Nephron progenitor cell (in vitro differentiated cells): ENCODE results near the gene TNC.

ENCODE experiments used
- DNase-seq: peaks from one replicate; pipeline ENCODE4 v3.0.0; 2021
- H3K27ac Mint-ChIP-seq: 2 replicates; pipeline ENCODE4 v1.8.0; 2021; ENCODE audit warnings: mild to moderate bottlenecking, moderate library complexity, mixed read lengths
- H3K27me3 Mint-ChIP-seq: 2 replicates; pipeline ENCODE4 v1.8.0; 2021; ENCODE audit warnings: mild to moderate bottlenecking, low read depth, mixed read lengths; ENCODE audit not compliant: poor library complexity
- H3K36me3 Mint-ChIP-seq: 2 replicates; pipeline ENCODE4 v1.8.0; 2021; ENCODE audit warnings: low read depth, mixed read lengths
- H3K4me1 Mint-ChIP-seq: 2 replicates; pipeline ENCODE4 v1.8.0; 2021; ENCODE audit warnings: mixed read lengths
- H3K4me3 Mint-ChIP-seq: 2 replicates; pipeline ENCODE4 v1.8.0; 2021; ENCODE audit warnings: mild to moderate bottlenecking, moderate library complexity, mixed read lengths
- H3K9me3 Mint-ChIP-seq: 2 replicates; pipeline ENCODE4 v1.8.0; 2021; ENCODE audit warnings: mild to moderate bottlenecking, moderate library complexity, mixed read lengths
- CTCF ChIP-seq: fragments of 200-600 bp; sonication (generic); IDR thresholded peaks from 2 replicates; pipeline ENCODE4 v1.5.0; 2021; ENCODE audit warnings: antibody characterized with exemption

Gene TNC

GRCh38 chr9:115138151-115138550 is 20.2 kb upstream of the TNC start:
- DNase-seq: no peak
- Mint-ChIP-seq H3K4me1 (peaks cover 19% of the 10 kb centered on the region), H3K36me3 (no peaks in the 10 kb centered on the region), H3K4me3 (no peak overlapping the region), H3K27ac (no peak overlapping the region), H3K9me3 (no peaks in the 10 kb centered on the region), H3K27me3 (peaks cover 10% of the 10 kb centered on the region)
- no peak for TF ChIP-seq CTCF

DNA sequence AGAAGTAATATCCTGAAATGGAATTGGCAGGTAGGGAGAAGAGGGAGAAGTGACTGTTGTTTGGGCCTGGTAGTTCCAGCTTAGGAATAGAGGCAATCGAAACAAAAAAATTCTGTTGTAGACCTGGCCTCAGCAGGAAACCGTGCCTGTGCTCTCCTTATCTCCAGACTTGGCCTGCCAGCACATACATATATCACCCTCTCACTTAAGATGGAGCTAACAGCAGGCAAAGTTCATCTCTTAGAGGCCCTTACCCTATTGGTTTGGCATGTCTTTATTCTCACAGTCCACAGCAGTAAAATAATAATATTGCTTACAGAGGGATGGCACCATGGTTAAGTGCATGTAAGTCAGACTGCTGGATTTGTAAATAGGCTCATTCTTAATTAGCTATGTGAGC is 19.6 kb upstream of the TNC start:
- DNase-seq: no peak
- Mint-ChIP-seq H3K36me3 (no peaks in the 10 kb centered on the region), H3K27ac (no peak overlapping the region), H3K4me1 (peaks cover 25% of the 10 kb centered on the region), H3K4me3 (no peak overlapping the region), H3K9me3 (no peaks in the 10 kb centered on the region), H3K27me3 (peaks cover 7% of the 10 kb centered on the region)
- no peak for TF ChIP-seq CTCF

GRCh38 chr9:115135821-115136778 is 18.1 kb upstream of the TNC start:
- no peaks in the 10 kb centered on the region for H3K9me3 Mint-ChIP-seq
- no peak overlapping the region for H3K4me3 Mint-ChIP-seq
- H3K27me3 Mint-ChIP-seq: peaks cover 2% of the 10 kb centered on the region
- no peak overlapping the region for H3K27ac Mint-ChIP-seq
- DNase-seq: no peak
- H3K4me1 Mint-ChIP-seq: peaks cover 30% of the 10 kb centered on the region
- no peaks in the 10 kb centered on the region for H3K36me3 Mint-ChIP-seq
- no peak for TF ChIP-seq CTCF

DNA sequence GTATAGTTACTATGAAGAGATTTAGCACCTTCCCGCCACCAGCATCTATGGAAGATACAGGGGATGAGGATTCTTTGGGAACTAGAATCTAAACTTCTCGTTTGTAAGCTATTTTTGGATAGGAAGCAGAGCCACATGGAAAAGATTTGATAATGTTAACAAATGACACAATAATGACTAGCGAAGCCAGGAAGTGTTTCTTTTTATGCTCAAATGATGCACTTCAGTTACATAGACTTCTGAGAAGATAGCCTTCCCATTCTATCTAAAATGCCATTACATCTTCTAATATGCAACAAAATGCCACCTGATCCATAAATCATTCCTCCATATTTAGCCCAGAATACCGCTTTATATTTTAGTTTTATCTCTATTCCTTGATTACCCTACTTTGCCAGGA is 17.0 kb upstream of the TNC start:
- Mint-ChIP-seq H3K36me3 (no peaks in the 10 kb centered on the region), H3K27me3 (no peaks in the 10 kb centered on the region), H3K4me3 (no peak overlapping the region), H3K4me1 (peaks cover 30% of the 10 kb centered on the region), H3K9me3 (no peaks in the 10 kb centered on the region), H3K27ac (no peak overlapping the region)
- TF ChIP-seq CTCF: no peak
- no peak for DNase-seq

DNA sequence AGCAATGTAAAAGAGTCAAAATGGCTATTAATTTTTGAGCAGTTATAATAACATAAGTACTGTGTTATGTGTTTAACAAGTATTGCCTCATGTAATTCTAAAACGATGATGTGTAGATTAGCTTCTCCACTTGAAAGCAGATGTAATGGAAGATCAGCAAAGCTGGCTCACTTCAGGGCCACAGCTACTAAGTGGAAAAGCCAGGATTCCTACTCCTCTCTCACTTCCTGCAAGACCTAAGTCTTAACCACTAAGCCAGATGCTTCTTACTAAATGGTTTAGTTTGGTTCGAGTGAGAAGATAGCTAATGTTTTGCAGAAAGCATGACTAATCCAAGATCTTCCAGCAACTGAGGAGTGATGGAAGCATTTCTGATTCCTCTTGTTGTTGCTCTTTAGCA is 15.7 kb upstream of the TNC start:
- H3K4me3 Mint-ChIP-seq: no peak overlapping the region

More for the DNA sequence above, 15.7 kb upstream of the TNC start:
- no peak for DNase-seq
- no peak overlapping the region for H3K27ac Mint-ChIP-seq
- H3K36me3 Mint-ChIP-seq: no peaks in the 10 kb centered on the region
- TF ChIP-seq CTCF: no peak
- no peaks in the 10 kb centered on the region for H3K9me3 Mint-ChIP-seq
- H3K4me1 Mint-ChIP-seq: peaks cover 30% of the 10 kb centered on the region
- peaks cover 4% of the 10 kb centered on the region for H3K27me3 Mint-ChIP-seq
